ENCODE data around the gene PADI2.

DNA sequence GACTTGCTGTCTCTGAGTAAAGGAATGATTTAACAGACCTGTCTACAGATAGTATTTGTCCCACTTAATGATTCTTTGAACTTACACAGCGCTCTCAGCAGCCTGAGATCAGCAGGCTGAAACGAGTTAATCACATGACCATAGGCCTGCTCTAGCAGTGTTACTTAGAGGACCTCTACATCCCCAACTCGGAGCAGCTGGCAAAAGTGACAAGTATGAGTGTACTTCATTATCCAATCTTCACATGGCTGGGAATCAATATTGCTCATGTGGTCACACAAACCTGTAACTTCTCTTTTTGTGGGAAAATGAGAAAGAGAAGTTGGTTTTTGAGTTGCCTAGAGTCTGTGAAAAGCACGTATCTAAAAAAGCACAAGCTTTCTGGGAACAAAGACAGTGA is 96.1 kb downstream of the PADI2 start:
- TF ChIP-seq CTCF (IDR thresholded peaks at IDR 0.05) (no peak), POLR2A (IDR thresholded peaks at IDR 0.05) (no peak)
